ENCODE results near the gene ANKRD12.
"Not testable (repeated sequence)": the region's sequence is repeated elsewhere in the genome, so short reads cannot be mapped to it uniquely, and the experiment has no call there.

ANKRD12 gene

GRCh38 chr18:9140381-9140780 is 3.8 kb downstream of the ANKRD12 start:
- DNase-seq (ENCODE audit: low read depth in 2 of 2, low spot score in 1 of 2): no peak

DNA sequence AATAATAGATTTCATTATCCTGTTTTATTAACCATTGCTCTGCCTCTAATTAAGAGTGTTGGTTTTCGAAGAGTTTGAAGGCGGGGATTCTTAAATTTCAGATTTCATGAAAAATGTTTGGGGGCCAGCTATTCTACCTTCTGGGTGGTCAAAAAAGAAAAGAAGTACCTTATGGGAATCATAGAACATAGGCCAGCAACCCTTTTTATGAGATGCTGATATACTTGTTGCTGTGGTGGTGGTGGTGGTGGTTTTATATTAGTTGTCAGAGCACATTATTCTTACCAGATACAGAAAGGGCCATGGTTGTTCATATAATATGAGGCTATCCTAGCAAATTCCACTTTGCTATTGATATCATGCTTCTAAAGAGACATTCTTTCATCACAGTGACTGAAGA is 4.4 kb downstream of the ANKRD12 start:
- no peak for DNase-seq (ENCODE audit: low read depth in 2 of 2, low spot score in 1 of 2)

- DNase-seq (ENCODE audit: low read depth in 2 of 2, low spot score in 1 of 2): no peak
Measured at GRCh38 chr18:9146224-9146623, 9.6 kb downstream of the ANKRD12 start.

GRCh38 chr18:9147440-9148202 is 11.0 kb downstream of the ANKRD12 start:
- DNase-seq (ENCODE audit: low read depth in 2 of 2, low spot score in 1 of 2): no peak

- no peak for DNase-seq (ENCODE audit: low read depth in 2 of 2, low spot score in 1 of 2)
Measured at GRCh38 chr18:9148203-9148552, 11.6 kb downstream of the ANKRD12 start.

- no peak for DNase-seq (ENCODE audit: low read depth in 2 of 2, low spot score in 1 of 2)
Measured at GRCh38 chr18:9150121-9150520, 13.5 kb downstream of the ANKRD12 start.

DNA sequence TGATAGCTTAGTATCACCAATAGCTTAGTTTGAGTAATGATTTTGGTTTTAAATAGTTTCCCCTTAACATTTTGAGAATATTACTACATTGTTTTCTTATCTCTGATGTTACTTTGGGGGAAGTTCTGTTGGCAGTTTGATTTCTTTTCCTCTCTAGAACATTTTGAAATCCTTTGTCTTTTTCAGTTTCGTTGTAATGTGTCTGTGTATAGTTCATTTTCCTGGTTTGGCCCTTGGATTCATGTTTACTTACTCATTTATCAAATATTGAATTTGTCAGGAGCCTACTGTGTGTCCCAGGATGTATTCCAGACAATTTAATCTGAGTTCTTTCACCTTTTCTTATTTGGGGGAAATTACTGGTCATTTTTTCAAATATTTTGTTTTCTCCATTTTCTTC is 16.7 kb downstream of the ANKRD12 start:
- no peak for DNase-seq (ENCODE audit: low read depth in 2 of 2, low spot score in 1 of 2)

GRCh38 chr18:9156604-9157249 is 20.1 kb downstream of the ANKRD12 start:
- DNase-seq (ENCODE audit: low read depth in 2 of 2, low spot score in 1 of 2): no peak

DNA sequence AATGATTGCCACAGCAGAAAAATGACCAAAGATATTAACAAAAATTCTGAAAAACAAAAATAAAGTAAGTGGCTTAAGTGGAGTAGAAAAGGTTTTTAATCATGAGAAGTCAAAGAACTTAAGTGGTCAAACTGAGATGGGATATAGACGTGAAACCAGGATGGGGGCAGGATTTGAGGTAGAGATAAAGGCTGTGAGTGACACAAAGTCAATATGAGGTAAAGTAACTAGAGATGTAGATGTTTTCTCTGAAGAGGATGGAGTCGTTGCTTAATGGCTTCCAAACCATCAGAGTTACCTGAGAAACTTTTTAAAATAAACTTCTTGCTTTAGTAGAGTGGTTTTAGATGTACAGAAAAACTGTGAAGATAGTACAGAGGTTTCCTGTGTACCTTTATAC is 21.2 kb downstream of the ANKRD12 start:
- DNase-seq (ENCODE audit: low read depth in 2 of 2, low spot score in 1 of 2): no peak

GRCh38 chr18:9160014-9160413 is 23.4 kb downstream of the ANKRD12 start:
- no peak for DNase-seq (ENCODE audit: low read depth in 2 of 2, low spot score in 1 of 2)

- not testable (repeated sequence) for DNase-seq (ENCODE audit: low read depth in 2 of 2, low spot score in 1 of 2)
Measured at GRCh38 chr18:9162663-9163062, 26.1 kb downstream of the ANKRD12 start.

DNA sequence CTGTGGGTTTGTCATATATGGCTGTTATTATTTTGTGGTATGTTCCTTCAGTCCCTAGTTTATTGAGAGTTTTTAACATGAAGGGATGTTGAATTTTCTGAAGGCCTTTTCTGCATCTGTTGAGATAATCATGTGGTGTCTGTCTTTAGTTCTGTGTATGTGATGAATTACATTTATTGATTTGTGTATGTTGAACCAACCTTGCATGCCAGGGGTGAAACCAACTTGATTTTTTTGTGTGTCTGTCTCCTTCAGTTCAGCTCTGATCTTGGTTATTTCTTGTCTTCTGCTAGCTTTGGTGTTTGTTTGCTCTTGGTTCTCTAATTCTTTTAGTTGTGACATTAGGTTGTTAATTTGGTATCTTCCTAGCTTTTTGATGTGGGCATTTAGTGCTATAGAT is 27.6 kb downstream of the ANKRD12 start:
- DNase-seq (ENCODE audit: low read depth in 2 of 2, low spot score in 1 of 2): not testable (repeated sequence)

DNA sequence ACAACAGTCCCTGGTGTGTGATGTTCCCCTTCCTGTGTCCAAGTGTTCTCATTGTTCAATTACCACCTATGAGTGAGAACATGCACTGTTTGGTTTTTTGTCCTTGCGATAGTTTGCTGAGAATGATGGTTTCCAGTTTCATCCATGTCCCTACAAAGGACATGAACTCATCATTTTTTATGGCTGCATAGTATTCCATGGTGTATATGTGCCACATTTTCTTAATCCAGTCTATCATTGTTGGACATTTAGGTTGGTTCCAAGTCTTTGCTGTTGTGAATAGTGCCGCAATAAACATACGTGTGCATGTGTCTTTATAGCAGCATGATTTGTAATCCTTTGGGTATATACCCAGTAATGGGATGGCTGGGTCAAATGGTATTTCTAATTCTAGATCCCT is 29.3 kb downstream of the ANKRD12 start:
- not testable (repeated sequence) for DNase-seq (ENCODE audit: low read depth in 2 of 2, low spot score in 1 of 2)

DNA sequence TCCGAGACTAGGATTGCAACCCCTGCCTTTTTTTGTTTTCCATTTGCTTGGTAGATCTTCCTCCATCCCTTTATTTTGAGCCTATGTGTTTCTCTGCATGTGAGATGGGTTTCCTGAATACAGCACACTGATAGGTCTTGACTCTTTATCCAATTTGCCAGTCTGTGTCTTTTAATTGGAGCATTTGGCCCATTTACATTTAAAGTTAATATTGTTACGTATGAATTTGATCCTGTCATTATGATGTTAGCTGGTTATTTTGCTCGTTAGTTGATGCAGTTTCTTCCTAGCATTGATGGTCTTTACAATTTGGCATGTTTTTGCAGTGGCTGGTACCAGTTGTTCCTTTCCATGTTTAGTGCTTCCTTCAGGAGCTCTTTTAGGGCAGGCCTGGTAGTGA is 32.9 kb downstream of the ANKRD12 start:
- not testable (repeated sequence) for DNase-seq (ENCODE audit: low read depth in 2 of 2, low spot score in 1 of 2)

GRCh38 chr18:9171919-9172318 is 35.3 kb downstream of the ANKRD12 start:
- DNase-seq (ENCODE audit: low read depth in 2 of 2, low spot score in 1 of 2): not testable (repeated sequence)

DNA sequence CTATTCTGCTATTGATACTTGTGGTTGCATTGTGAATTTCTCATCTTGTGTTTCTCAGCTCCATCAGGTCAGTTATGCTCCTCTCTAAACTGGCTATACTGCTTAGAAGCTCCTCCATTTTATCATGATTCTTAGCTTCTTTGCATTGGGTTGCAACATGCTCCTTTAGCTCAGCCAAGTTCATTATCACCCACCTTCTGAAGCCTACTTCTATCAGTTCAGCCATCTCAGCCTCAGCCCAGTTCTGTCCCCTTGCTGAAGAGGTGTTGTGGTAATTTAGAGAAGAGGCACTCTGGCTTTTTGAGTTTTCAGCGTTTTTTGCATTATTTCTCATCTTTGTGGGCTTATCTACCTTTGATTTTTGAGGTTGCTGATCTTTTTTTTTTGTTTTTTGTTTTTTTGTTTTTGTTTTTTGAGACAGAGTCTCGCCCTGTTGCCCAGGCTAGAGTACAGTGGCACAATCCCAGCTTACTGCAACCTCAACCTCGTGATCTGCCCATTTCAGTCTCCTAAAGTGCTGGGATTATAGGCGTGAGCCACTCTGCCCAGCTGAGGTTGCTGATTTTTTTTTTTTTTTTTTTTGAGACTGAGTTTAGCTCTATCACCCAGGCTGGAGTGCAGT is 36.0 kb downstream of the ANKRD12 start:
- no peak for DNase-seq (ENCODE audit: low read depth in 2 of 2, low spot score in 1 of 2)

GRCh38 chr18:9173770-9174233 is 37.2 kb downstream of the ANKRD12 start:
- no peak for DNase-seq (ENCODE audit: low read depth in 2 of 2, low spot score in 1 of 2)

DNA sequence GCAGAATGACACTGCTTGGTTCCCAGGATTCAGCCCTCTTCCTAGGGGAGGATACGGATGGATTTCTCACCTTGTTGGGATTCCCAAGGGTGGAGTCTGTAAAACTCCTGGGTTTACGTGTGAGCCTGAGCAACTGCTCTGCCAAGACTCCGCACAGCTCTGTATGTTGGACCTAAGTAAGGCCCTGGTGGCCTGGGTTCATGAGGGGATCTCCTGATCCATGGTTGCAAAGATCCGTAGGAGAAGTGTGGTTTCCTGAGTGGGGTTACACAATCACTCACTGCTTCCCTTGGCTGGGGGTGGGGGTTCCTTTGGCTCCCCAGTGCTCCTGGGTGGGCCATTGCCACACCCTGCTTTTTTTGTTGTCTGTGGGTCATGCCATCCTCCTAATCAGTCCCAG is 37.7 kb downstream of the ANKRD12 start:
- no peak for DNase-seq (ENCODE audit: low read depth in 2 of 2, low spot score in 1 of 2)

GRCh38 chr18:9175115-9175514 is 38.5 kb downstream of the ANKRD12 start:
- DNase-seq (ENCODE audit: low read depth in 2 of 2, low spot score in 1 of 2): no peak

DNA sequence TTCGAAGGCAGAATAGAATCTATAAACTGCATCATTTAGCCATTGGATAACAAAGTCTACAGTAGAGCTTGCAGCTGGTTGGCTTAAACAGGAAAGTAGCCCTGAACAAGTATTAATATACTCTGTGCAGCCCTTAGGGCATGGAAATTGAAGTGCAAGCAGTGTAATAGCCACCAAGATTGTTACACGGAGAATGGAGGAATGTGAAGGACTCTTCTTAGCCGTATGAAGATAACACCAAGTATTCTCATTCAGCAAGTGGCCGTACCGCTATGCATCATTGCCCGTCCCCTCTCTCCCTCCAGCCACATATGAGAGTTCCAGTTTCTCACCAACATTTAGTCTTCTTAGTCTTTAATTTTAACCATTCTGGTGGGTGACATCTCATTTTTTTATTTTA is 40.5 kb downstream of the ANKRD12 start:
- no peak for DNase-seq (ENCODE audit: low read depth in 2 of 2, low spot score in 1 of 2)

DNA sequence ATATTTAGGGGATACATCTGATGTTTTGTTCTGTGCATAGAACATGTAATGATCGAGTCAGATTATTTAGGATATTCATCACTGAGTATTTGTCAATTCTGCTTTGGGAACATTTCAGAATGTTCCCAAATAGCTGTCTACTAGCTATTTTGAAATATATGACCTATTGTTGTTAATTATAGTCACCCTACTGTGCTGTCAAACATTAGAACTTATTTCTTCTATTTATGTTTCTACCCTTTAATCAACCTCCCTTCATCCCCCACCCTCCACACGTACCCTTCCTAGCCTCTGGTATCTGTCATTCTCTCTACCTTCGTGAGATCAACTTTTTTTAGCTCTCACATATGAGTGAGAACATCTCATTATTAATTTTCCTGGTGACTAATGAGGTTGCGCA is 40.9 kb downstream of the ANKRD12 start:
- no peak for DNase-seq (ENCODE audit: low read depth in 2 of 2, low spot score in 1 of 2)

- DNase-seq (ENCODE audit: low read depth in 2 of 2, low spot score in 1 of 2): no peak
Measured at GRCh38 chr18:9178557-9178956, 42.0 kb downstream of the ANKRD12 start.
